Measurements from ENCODE around the gene ABHD17A.

Gene ABHD17A

DNA sequence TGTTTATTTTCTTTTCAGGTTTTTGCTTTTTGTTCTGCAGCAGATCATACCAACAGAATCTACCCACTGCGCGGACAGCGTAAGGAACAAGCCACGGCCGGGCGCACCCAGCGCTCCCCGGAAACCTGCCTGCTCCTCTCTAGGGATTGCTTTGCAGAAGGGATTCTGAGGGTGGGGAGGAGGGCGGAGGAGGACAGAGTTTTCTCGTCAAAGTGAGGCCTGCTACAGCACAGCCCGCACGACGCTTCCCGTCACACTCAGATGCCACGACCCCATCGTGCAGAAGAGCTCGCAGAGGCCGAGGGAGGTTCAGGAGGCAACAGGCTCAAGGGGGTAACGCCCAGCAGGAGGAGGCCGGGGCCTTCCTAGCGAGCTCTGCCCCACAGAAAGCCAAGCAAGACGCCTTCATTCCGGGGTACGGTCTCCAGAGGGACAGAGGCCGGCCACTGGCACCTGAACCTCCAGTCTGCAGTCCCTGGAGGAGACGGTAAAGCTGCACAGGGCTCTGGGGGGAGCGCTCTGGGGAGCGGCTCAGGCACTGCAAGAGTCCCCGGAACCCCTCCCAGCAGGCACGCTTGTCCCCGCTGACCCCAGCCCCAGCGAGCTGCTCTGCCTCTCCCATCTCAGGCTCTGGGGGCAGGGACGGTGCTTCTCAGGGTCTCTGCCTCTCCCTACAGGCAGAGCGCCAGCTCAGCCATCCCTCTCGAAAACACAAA lies 43.9 kb downstream of the ABHD17A start:
- no peak for DNase-seq (ENCODE audit: low read depth in 1 of 2, low spot score in 1 of 2)

DNA sequence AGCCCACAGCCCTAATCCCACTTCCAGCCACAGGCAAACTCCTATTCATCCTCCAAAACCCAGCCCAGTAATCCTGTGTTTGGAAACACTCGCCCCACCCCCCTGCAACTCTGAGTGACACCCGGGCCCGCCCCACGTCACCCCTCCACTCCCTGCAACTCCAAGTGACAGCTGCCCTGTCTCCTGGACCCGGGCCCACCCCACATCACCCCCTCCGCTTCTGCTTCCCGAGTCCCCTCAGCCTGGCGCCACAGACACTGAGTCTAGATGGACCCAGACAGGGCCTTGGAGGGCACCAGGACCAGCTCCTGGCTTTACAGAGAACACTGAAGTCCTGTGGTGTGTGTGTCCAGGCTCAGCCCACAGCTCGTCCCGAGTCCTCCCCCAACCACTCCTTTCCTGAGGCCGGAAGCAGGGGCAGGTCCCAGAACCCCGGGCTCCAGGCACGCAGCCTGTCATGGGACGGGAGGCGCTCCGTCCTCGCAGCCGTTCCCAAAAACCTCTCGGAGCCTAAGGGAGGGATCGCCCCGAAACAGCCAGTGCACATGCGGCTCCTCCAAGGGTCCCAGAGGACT lies 44.7 kb downstream of the ABHD17A start:
- DNase-seq (ENCODE audit: low read depth in 1 of 2, low spot score in 1 of 2): no peak

DNA sequence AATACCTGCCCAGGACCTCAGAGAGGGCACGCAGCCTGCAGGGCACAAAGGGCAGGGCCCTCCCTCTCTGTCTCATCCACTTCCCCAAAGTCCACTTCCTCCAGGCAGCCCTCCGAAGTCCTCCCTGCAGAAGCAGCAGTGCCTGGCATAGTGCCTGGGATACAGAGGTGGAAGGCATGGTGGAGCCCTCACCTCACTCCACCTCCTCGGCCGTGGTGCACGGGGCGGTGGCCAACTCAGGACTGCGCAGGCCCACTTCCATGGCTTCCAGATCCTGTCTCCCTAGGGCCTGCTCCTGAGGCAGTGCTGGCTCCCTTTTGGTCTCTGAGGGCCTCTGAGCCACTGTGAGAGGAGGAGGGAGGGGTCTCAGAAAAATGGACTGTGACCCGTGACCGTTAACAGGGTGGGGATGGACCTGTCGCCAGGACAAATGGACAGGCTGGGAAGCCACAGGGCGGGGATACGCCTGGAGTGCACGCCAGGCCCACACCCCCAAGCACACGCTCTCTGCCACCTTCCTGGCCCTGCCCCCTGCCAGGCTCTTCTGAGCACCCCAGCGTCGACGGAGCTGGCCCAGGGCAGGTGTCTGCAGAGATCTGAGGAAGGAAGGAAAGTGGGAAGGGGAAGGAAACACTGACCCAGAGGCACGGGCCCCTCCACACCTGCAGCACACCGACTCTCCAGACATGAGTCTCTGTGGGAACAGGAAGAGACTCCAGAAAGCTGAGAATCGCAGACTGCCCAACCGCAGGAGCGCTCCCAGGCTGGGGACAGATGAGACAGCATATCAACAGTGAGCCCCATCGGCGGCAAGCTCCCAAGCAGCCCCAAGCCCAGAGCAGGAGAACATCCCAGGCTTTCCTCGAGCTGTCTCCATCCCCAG lies 45.4 kb downstream of the ABHD17A start:
- no peak for DNase-seq (ENCODE audit: low read depth in 1 of 2, low spot score in 1 of 2)

DNA sequence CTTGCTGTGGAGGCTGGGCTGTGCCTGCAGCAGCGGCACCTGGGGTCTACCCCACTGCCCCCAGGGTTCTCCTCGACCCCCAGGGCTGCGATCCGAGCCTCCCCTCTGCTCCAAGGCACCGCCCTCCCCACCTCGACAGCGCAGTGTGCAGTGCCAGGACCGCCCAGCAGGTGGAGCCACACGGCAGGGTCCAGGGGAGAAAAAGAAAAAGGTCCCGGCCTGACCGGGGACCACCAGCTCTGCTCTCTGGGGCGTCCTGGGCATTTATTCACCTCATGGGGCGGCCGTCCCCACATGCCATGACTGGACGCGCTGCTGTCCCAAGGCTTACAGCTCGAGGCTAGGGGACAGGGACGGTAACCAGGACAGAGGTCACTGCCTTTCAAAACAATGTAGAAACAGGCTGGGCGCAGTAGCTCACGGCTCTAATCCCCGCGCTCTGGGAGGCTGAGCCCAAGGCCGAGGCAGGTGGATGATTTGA lies 47.6 kb downstream of the ABHD17A start:
- DNase-seq (ENCODE audit: low read depth in 1 of 2, low spot score in 1 of 2): no peak

DNA sequence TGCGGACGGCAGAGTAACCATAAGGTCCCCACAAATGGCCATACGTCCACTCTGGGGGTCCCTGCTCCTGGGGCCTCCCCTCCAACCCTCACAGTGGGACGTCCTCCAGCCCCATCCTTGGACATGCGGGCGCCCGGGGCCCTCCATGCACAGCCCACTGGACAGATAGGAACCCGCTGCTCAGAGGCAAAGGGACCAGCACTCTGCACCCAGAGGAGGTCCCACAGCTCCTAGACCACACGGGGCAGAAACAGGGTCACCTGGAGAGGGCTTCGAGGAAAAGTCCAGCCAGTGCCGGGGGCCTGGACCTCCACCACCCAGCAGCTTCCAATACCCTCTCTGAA lies 48.1 kb downstream of the ABHD17A start:
- DNase-seq (ENCODE audit: low read depth in 1 of 2, low spot score in 1 of 2): no peak

DNA sequence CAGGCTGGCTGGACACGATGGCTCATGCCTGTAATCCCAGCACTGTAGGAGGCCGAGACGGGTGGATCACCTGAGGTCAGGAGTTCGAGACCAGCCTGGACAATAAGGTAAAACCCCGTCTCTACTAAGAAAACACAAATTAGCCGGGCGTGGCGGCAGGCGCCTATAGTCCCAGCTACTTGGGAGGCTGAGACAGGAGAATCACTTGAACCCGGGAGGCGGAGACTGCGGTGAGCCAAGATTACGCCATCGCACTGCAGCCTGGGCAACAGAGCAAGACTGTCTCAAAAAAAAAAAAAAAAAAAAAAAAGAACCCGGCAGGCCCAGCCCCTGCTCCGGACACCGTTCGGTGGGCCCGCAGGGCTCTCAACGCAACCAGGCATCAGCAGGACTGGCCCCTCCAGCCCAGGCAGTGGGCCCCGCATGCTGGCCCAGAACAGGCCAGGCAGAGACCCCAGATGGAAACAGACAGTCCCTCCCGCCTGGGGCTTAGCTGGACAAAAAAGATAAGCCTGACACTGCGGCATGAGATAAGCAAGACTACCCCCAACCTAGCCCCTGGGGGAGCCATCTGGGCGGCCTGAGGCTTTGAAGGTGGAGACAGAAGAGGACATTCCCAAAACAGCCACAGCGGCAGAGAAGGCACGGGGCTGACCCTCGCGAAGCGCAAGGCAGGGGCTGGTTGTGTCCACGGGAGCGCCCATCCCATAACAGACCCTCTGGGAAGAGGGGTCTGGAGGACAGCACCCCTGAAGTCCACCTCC lies 48.7 kb downstream of the ABHD17A start:
- no peak for DNase-seq (ENCODE audit: low read depth in 1 of 2, low spot score in 1 of 2)

DNA sequence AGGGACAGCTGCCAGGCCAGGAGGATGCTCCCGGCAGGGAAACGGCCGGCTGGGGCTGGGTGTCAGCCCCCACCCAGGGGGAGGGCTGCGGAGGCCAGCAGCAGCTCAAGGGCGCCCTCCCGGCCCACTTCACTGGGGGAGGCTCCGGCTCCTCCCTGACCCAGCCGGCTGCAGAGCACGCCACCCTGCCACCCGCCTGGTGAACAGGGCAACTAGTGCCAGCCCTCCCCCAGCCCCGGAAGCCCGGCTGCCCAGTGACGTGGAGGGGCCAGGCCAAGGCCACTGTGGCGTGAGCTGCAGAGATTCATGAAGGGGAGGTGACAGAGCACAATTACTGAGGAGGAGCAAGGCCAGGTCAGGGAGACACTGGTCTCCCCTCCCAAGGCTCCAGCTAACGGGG lies 51.8 kb downstream of the ABHD17A start:
- DNase-seq (ENCODE audit: low read depth in 1 of 2, low spot score in 1 of 2): no peak

DNA sequence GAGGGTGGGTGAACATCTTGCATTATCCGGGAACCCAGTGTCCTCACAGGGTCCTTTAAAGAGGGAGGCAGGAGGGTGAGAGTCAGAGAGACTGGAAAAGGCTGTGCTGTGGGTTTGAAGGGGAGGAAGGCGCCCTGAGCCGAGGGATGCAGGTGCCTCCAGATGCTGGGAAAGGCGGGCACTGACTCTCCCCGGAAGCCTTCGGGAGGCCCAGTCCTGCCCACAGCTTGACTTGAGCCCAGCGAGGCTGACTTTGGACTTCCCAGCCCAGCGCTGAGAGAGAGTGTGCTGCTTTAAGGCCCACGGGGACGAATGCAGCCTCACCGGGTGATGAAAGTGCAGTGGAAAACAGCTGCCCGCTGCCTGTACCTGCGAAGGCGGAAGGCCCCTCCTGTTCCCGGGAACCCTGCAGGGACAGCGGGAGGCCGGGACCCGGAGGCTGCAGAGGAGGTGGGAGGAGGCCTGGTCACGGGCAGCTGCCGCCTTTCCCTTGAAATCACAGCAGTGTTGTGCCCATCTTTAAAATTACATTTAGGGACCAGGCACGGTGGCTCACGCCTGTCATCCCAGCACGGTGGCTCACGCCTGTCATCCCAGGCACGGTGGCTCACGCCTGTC lies 53.1 kb downstream of the ABHD17A start:
- no peak for DNase-seq (ENCODE audit: low read depth in 1 of 2, low spot score in 1 of 2)

DNA sequence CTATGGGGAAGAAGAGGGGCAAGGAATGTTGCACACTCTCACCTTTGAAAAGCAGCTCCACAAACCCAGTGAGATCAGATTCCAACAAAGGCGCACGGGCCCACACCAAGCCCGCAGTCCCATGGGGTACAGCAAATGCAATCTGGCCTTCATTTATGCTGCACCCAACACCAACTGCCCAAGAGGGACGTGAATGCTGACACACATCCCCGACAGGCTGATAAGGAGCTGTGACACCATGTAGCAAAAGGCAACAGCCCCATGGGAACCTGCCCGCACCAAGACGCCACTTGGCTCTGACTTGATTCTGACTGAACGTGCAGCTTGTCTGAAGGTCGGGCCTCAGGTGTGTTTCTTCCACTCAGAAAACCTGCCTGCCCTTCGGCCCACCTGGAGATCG lies 54.3 kb downstream of the ABHD17A start:
- DNase-seq (ENCODE audit: low read depth in 1 of 2, low spot score in 1 of 2): no peak

DNA sequence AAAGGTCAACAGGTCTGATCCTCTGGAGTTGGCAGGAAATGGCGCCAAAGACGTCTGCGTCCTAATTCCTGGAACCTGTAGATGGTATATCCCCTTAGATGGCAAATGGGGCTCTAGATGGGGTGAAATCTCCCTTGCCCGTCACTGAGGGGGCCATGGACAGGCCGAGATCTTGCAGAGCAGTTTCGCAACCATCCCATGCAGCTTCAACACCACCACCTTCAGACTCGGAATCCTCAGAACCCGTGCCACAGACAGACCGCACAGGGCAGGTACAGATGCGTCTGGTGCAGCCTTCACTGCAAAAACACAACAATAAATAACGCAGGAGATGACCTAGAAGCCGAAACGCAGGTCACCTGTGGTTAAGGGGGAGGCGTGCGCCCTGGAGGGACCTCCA lies 54.7 kb downstream of the ABHD17A start:
- no peak for DNase-seq (ENCODE audit: low read depth in 1 of 2, low spot score in 1 of 2)

DNA sequence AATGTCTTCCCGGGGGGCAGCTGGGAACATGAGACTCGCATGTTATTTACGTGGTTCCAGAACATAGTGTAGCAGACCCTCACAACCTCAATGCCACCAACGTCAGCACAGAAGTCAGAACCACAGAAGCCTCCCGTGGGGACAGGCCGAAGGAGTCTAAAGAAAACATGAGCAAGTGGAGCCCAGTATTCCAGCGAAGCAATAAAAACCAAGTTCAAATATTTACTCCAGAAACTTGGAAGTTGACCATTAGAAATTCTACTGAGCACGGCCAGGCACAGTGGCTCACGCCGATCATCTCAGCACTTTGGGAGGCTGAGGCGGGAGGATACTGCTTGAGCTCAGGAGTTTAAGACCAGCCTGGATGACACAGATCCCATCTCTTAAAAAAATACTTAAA lies 55.3 kb downstream of the ABHD17A start:
- DNase-seq (ENCODE audit: low read depth in 1 of 2, low spot score in 1 of 2): no peak

DNA sequence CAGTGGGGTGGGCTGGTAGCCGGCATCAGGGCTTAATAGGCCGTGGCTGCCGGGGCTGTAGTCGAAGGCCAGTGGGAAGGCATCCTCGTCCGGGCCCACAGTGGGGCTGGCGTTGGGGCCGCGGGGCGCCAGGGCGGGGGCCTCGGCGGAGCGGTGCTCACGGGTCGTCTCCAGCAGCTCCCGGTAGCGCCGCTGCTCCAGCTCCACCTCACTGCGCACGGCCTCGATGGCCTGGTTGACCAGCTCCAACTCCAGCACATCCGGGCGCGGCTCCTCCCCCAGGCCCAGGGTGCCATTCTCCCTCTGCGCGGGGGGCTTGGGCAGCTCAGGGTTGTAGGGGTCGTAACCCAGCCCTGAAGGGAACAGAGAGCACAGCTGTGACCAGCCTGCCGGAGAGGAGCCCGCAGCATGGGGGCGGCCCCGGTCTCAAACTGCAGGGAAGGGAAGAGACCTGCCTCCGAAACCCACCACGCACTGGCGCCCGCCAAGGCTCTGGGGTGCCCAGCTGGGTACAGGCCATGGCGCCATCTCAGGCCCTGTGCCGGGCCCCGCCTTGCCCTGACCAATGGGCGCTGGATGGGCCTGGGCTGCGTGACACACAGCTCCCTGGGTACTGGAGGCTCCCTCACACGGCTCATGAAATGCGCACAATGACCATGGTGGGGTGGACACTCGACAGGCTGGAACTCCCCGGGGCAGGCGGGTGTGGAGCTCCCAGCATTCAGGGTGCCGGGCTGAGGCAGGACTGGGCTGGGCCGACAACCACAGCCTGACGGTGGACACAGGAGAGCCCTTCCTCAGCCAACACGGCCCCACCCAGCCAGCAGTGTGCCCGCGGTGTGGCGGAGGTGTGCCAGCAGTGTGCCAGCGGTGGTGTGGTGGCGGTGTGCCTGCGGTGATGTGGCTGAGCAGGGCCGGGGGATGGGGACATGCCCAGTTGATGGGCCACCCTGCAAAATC lies 56.7 kb downstream of the ABHD17A start:
- no peak for DNase-seq (ENCODE audit: low read depth in 1 of 2, low spot score in 1 of 2)

DNA sequence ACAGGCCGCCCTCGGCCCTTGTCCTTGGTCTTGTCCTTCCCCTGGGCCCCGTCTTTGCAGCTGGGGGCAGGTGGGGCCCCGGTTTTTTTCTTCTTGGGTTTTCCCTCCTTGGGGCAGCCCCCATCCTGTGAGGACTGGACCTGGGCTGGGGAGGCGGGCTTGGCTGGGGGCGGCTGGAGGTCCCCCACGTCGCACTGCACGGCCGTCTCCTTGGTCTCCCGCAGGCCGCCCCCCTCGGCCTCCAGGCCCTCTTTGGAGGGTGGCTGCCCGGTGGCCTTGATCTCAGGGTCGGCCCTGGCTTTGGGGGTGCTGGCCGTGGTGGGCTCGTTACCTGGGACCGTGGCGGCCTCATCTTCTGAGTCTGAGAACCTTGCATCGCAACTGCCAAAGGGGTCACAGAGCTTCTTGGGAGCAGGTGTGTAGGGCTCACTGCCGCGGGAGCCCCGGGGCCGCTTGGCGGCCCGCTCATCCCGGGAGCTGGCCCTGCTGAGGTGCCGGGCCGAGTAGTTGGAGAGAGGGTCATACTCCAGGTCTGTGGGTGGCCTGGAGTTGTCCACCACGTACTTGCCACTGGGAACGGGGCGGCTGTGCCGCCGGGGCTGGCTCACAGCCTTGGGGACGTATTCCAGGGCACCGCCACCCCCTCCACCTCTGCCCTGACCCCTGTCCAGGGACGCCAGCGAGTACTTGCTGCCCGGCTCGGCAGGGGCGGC lies 57.6 kb downstream of the ABHD17A start:
- no peak for DNase-seq (ENCODE audit: low read depth in 1 of 2, low spot score in 1 of 2)

All from activated CD4-positive, alpha-beta T cell treated with anti-CD3 and anti-CD28 coated beads, Interleukin-2, amount 50 U/mL, for 24 hours (primary cell).